C4-2B (cell line): Measurements from ENCODE around the gene EXD3.

Source experiments
- ZFX ChIP-seq: fragments of 450-650 bp; IDR thresholded peaks from 2 replicates; pipeline ENCODE4 v1.6.1; 2017
- TF ChIP-seq, protein P1 (sequence below): fragments of 450-650 bp; conservative IDR thresholded peaks from 2 replicates; pipeline ENCODE4 v1.5.1; 2017; ENCODE audit warnings: mild to moderate bottlenecking

DNA sequence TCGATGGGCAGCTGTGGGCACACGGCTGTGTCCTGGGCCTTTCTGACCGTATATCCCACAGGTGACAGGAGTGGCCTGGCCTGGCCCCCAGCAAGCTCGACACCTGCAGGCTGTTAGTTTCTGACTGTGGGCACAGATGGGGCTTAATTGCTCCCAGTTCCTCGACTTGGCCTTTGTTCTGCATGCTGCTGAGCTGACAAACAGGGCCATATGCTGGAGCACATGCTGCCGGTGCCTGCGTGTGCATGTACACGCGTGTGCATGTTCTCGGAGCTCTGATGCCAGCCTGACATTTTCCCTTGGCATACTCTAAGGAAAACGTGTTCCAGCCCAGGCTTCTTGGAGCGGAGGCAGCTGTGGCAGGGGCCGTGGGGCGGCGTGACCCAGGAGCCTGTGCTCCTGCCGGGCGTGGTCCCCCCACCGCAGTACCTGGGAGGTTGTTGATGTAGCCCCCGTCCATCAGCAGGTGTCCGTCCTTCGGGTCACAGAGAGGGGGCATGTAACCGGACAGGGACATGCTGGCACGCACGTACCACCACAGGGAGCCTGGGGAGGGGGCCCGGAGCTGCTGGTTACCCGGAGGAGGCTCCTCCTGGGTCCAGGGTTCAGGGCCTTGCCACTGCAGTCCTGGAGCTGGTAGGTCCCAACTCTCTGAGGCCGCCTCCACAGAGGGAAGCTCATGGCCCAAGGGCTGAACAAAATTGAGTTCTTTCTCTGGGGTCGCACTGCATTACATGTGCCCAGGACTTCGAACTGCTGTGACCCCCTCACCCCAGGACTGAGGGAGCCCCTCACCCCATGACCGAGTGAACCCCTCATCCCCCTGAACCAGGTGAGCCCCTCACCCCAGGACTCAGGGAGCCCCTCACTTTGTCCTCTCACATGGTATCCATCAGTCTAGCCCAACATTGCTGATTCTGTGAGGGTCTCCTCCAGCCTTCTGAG lies 40.3 kb upstream of the EXD3 start:
- TF ChIP-seq ZFX, result no peak
- TF ChIP-seq, protein P1, sequence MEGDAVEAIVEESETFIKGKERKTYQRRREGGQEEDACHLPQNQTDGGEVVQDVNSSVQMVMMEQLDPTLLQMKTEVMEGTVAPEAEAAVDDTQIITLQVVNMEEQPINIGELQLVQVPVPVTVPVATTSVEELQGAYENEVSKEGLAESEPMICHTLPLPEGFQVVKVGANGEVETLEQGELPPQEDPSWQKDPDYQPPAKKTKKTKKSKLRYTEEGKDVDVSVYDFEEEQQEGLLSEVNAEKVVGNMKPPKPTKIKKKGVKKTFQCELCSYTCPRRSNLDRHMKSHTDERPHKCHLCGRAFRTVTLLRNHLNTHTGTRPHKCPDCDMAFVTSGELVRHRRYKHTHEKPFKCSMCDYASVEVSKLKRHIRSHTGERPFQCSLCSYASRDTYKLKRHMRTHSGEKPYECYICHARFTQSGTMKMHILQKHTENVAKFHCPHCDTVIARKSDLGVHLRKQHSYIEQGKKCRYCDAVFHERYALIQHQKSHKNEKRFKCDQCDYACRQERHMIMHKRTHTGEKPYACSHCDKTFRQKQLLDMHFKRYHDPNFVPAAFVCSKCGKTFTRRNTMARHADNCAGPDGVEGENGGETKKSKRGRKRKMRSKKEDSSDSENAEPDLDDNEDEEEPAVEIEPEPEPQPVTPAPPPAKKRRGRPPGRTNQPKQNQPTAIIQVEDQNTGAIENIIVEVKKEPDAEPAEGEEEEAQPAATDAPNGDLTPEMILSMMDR, result no peak
